Skeletal muscle satellite cell (primary cell): ENCODE measurements around the gene STAT2.

Source experiments
- H3K27me3 ChIP-seq: 2 replicates; pipeline ENCODE4 v1.7.0; 2013; ENCODE audit warnings: low read length; ENCODE audit not compliant: control insufficient read depth, insufficient read depth
- H3K36me3 ChIP-seq: 2 replicates; pipeline ENCODE4 v1.7.0; 2013; ENCODE audit warnings: mild to moderate bottlenecking, control low read depth, low read length; ENCODE audit not compliant: insufficient read depth
- H3K4me1 ChIP-seq: 2 replicates; pipeline ENCODE4 v1.7.0; 2013; ENCODE audit warnings: low read length; ENCODE audit not compliant: control insufficient read depth, insufficient read depth
- H3K4me2 ChIP-seq: 2 replicates; pipeline ENCODE4 v1.7.0; 2013; ENCODE audit warnings: mild to moderate bottlenecking, low read length
- H3K4me3 ChIP-seq: 2 replicates; pipeline ENCODE4 v1.7.0; 2013; ENCODE audit warnings: low read length
- H3K9ac ChIP-seq: 2 replicates; pipeline ENCODE4 v1.7.0; 2013; ENCODE audit warnings: mild to moderate bottlenecking, low read depth, low read length, moderate library complexity
- H3K9me3 ChIP-seq: replicated peaks from 2 replicates; pipeline ENCODE4 v1.7.0; 2013; ENCODE audit warnings: mild to moderate bottlenecking, control low read depth, low read length

The STAT2 gene

GRCh38 chr12:56321027-56321426, 38.9 kb downstream of the STAT2 start:
- H3K27me3 ChIP-seq = no peaks in the 10 kb centered on the region
- H3K36me3 ChIP-seq = peaks cover 12% of the 10 kb centered on the region
- H3K9ac ChIP-seq = no peak overlapping the region
- no peaks in the 10 kb centered on the region for H3K9me3 ChIP-seq
- peaks cover 9% of the 10 kb centered on the region for H3K4me1 ChIP-seq
- no peak overlapping the region for H3K4me2 ChIP-seq
- no peak overlapping the region for H3K4me3 ChIP-seq

- Histone ChIP-seq H3K36me3 (peaks cover 10% of the 10 kb centered on the region), H3K9ac (no peak overlapping the region), H3K4me2 (no peak overlapping the region), H3K4me1 (peaks cover 14% of the 10 kb centered on the region), H3K4me3 (no peak overlapping the region), H3K9me3 (no peaks in the 10 kb centered on the region), H3K27me3 (no peaks in the 10 kb centered on the region)
These were observed 42.2 kb downstream of the STAT2 start for GRCh38 chr12:56317675-56318074.

- Histone ChIP-seq H3K4me3 (peak within 1 kb of the TSS; percentile 95), H3K27me3 (no peaks in the 10 kb centered on the region), H3K36me3 (peaks cover 14% of the 10 kb centered on the region), H3K9me3 (no peaks in the 10 kb centered on the region), H3K9ac (peak within 1 kb of the TSS; percentile 96), H3K4me1 (peaks cover 14% of the 10 kb centered on the region), H3K4me2 (peak within 1 kb of the TSS; percentile 83)
These were observed 44.1 kb downstream of the STAT2 start, which contains the start of gene CNPY2 for GRCh38 chr12:56315622-56316473. Gene CNPY2, minus strand, starts transcription at chr12:56315988. Its CDS starts 771 bp downstream, at chr12:56315217.

GRCh38 chr12:56315249-56315621, 44.7 kb downstream of the STAT2 start:
- Histone ChIP-seq H3K4me2 (peak overlapping the region; percentile 83), H3K4me1 (peaks cover 14% of the 10 kb centered on the region), H3K36me3 (peaks cover 20% of the 10 kb centered on the region), H3K4me3 (peak overlapping the region; percentile 95), H3K27me3 (no peaks in the 10 kb centered on the region), H3K9ac (peak overlapping the region; percentile 96), H3K9me3 (no peaks in the 10 kb centered on the region)

- Histone ChIP-seq H3K27me3 (no peaks in the 10 kb centered on the region), H3K9ac (no peak overlapping the region), H3K9me3 (no peaks in the 10 kb centered on the region), H3K4me2 (no peak overlapping the region), H3K36me3 (peaks cover 46% of the 10 kb centered on the region), H3K4me1 (peaks cover 5% of the 10 kb centered on the region), H3K4me3 (no peak overlapping the region)
These were observed 48.9 kb downstream of the STAT2 start for GRCh38 chr12:56311003-56311402.

GRCh38 chr12:56308714-56309113, 51.2 kb downstream of the STAT2 start:
- Histone ChIP-seq H3K27me3 (no peaks in the 10 kb centered on the region), H3K4me1 (no peaks in the 10 kb centered on the region), H3K9ac (no peak overlapping the region), H3K4me2 (no peak overlapping the region), H3K4me3 (no peak overlapping the region), H3K36me3 (peaks cover 38% of the 10 kb centered on the region), H3K9me3 (no peaks in the 10 kb centered on the region)

- Histone ChIP-seq H3K9ac (no peak overlapping the region), H3K36me3 (peaks cover 38% of the 10 kb centered on the region), H3K27me3 (no peaks in the 10 kb centered on the region), H3K9me3 (no peaks in the 10 kb centered on the region), H3K4me3 (no peak overlapping the region), H3K4me1 (no peaks in the 10 kb centered on the region), H3K4me2 (no peak overlapping the region)
These were observed 52.5 kb downstream of the STAT2 start for GRCh38 chr12:56307221-56307965.

GRCh38 chr12:56304872-56305590, 54.9 kb downstream of the STAT2 start:
- Histone ChIP-seq H3K4me1 (peaks cover 9% of the 10 kb centered on the region), H3K4me2 (no peak overlapping the region), H3K9ac (no peak overlapping the region), H3K9me3 (no peaks in the 10 kb centered on the region), H3K4me3 (no peak overlapping the region), H3K36me3 (peaks cover 24% of the 10 kb centered on the region), H3K27me3 (no peaks in the 10 kb centered on the region)

- Histone ChIP-seq H3K4me1 (peaks cover 9% of the 10 kb centered on the region), H3K9ac (no peak overlapping the region), H3K4me2 (no peak overlapping the region), H3K9me3 (no peaks in the 10 kb centered on the region), H3K36me3 (peaks cover 20% of the 10 kb centered on the region), H3K4me3 (no peak overlapping the region), H3K27me3 (no peaks in the 10 kb centered on the region)
These were observed 55.6 kb downstream of the STAT2 start for GRCh38 chr12:56304276-56304675.

- H3K36me3 ChIP-seq = peaks cover 19% of the 10 kb centered on the region
- H3K4me3 ChIP-seq = peak overlapping the region; percentile 94
- peak overlapping the region; percentile 96 for H3K4me2 ChIP-seq
- no peaks in the 10 kb centered on the region for H3K27me3 ChIP-seq
- no peaks in the 10 kb centered on the region for H3K9me3 ChIP-seq
- H3K4me1 ChIP-seq = peaks cover 28% of the 10 kb centered on the region
- H3K9ac ChIP-seq = peak overlapping the region; percentile 90
These were observed 59.1 kb downstream of the STAT2 start for GRCh38 chr12:56300644-56301464.
